Measurements from ENCODE around the gene EDEM3.

DNA sequence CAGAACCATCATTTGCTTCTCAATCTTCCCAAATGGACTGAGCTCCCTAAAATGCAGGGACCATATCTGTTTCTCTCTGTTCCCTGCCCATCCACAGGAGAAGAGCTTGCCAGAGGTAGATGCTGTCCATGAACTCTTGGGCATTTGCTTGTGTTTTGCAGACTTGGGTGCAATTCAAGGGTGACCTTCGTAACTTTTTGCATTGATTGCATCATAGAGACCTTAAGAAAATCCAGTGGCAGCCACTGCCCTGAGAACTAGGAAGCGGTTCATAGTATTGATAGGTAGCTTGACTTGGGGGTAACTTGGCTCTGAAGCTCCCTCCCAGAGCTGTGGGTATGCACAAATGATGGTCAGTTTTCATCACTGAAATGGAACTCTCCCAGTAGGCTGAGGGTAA is 34.3 kb upstream of the EDEM3 start:
- TF ChIP-seq, protein P1, sequence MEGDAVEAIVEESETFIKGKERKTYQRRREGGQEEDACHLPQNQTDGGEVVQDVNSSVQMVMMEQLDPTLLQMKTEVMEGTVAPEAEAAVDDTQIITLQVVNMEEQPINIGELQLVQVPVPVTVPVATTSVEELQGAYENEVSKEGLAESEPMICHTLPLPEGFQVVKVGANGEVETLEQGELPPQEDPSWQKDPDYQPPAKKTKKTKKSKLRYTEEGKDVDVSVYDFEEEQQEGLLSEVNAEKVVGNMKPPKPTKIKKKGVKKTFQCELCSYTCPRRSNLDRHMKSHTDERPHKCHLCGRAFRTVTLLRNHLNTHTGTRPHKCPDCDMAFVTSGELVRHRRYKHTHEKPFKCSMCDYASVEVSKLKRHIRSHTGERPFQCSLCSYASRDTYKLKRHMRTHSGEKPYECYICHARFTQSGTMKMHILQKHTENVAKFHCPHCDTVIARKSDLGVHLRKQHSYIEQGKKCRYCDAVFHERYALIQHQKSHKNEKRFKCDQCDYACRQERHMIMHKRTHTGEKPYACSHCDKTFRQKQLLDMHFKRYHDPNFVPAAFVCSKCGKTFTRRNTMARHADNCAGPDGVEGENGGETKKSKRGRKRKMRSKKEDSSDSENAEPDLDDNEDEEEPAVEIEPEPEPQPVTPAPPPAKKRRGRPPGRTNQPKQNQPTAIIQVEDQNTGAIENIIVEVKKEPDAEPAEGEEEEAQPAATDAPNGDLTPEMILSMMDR (IDR thresholded peaks at IDR 0.05): no peak
- TF ChIP-seq ZFX (IDR thresholded peaks at IDR 0.05; ENCODE audit: borderline replicate concordance): no peak
